Measurements from ENCODE around the gene MTAP. TPM values are rescaled to one million over a fixed set of nuclear protein-coding genes. Genes with fewer than 3 reads are reported as not detected.

The MTAP gene
- total and polyA plus RNA-seq, 8 donors: 1.2 to 38.4 (median 13.4) TPM

DNA sequence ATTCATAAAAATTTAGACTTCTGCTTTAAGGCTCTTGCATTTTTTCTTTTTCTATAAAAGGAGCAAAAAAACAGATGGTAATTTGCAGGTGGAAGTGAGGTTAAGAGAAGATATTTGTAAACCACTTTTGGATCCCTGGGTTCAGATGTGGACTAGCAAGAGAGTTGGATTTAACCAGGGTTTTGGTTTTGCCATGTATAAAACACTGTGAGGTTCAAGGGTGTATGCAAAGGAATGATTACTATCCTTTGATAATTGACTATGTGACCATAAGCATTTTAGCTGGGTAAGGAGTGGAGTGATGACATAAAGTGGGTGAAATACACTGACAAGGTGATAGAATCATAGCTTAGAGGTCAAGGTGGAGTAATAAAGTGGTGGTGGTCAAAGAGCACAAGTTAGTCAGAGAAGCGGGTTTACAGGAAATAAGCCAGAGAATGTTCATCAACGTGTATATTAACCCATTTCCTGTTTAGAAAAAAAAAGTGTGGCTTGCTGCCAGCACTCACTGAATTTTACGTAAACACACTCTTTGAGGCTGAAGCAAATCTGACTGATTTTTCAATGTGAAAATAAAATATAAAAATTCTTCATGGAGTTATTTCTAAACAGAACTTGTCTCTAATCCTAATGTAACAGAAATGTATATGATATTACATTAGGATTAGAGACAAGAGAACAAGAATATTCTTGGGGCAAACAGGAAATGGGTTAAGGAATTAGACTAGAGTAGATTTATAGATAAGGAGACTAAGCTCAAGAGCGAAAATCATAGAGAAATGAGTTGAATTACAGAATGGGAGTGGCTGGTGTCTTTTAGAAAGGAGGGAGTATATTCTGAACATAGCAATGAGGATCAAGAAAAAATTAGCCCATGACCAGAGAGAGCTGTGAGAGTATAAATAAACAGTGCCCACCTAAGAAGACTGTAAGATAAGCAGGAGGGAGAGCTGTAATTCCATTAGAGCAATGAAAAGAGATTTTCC lies 117.2 kb downstream of the MTAP start:
- DNase-seq: peak in 1 of 2 donors; percentile 70
- no peaks in the 10 kb centered on the region for H3K27me3 ChIP-seq
- peaks cover 0 to 12% (median 0%) of the 10 kb centered on the region in 4 donors for H3K4me1 ChIP-seq
- 6 to 12% (median 11%) methylated on average over 4 of the region's 4 CpGs for WGBS, 5 donors
- H3K9me3 ChIP-seq: peaks cover 0 to 19% (median 2%) of the 10 kb centered on the region in 4 donors
- intact Hi-C loops (cut with DNase I; ENCODE audit: low total_unique reads): no loop called here
- H3K36me3 ChIP-seq: no peaks in the 10 kb centered on the region
- H3K27ac ChIP-seq: peak overlapping the region in 1 of 5 donors; percentile 2
- no peak overlapping the region for H3K4me3 ChIP-seq
- no peak for TF ChIP-seq POLR2AphosphoS5 (IDR thresholded peaks at IDR 0.05)
- no peak for TF ChIP-seq EP300 (IDR thresholded peaks at IDR 0.05)
- TF ChIP-seq, protein P1, sequence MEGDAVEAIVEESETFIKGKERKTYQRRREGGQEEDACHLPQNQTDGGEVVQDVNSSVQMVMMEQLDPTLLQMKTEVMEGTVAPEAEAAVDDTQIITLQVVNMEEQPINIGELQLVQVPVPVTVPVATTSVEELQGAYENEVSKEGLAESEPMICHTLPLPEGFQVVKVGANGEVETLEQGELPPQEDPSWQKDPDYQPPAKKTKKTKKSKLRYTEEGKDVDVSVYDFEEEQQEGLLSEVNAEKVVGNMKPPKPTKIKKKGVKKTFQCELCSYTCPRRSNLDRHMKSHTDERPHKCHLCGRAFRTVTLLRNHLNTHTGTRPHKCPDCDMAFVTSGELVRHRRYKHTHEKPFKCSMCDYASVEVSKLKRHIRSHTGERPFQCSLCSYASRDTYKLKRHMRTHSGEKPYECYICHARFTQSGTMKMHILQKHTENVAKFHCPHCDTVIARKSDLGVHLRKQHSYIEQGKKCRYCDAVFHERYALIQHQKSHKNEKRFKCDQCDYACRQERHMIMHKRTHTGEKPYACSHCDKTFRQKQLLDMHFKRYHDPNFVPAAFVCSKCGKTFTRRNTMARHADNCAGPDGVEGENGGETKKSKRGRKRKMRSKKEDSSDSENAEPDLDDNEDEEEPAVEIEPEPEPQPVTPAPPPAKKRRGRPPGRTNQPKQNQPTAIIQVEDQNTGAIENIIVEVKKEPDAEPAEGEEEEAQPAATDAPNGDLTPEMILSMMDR (IDR thresholded peaks at IDR 0.05): no peak
- no peak for TF ChIP-seq POLR2A (IDR thresholded peaks at IDR 0.05)

DNA sequence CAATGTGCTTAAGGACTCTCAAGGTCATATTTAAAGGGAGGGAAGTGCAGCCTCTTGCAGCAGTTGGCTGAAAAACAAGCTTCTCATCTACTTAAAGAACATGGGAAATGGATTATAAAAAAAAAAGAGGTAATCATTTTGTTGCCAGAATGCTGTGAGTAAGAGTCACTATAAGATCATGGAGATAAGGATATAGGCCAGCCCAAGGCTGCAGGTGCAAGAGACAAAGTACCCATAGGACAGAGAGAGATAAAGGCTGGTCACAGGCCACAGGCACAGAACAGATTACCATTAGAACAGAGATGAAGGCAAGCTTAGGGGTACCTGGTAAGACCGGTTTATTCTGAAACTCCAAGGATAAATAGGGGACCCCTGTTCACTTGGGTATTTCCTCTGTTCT lies 121.3 kb downstream of the MTAP start:
- intact Hi-C loops (cut with DNase I; ENCODE audit: low total_unique reads): no loop called here
- 96 to 100% (median 100%) methylated on average over 1 of the region's 1 CpG for WGBS, 5 donors
- Histone ChIP-seq H3K9me3 (no peaks in the 10 kb centered on the region), H3K4me1 (peaks cover 0 to 12% (median 0%) of the 10 kb centered on the region in 4 donors), H3K27ac (no peak overlapping the region), H3K36me3 (no peaks in the 10 kb centered on the region), H3K4me3 (no peak overlapping the region), H3K27me3 (no peaks in the 10 kb centered on the region)
- no peak for TF ChIP-seq POLR2AphosphoS5 (IDR thresholded peaks at IDR 0.05)
- no peak for TF ChIP-seq POLR2A (IDR thresholded peaks at IDR 0.05)
- TF ChIP-seq, protein P1 (IDR thresholded peaks at IDR 0.05): no peak
- TF ChIP-seq EP300 (IDR thresholded peaks at IDR 0.05): no peak
- DNase-seq: no peak

DNA sequence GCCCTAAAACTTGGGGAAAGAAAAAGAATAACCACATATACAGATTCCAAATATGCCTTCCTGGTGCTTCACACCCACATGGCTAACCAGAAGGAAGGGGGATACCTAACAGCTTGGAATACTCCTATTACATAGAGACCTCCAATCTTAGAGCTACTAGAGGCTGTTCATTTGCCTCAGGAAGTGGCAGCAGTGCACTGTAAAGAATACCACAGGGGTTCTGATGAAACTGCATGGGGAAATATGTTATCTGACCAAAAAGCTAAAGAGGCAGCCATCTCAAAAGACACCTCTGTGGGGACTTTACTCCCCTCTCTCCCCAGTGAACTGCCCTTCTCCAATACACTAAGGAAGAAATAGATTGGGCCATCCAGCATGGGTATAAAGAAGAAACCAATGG lies 125.3 kb downstream of the MTAP start:
- intact Hi-C loops (cut with DNase I; ENCODE audit: low total_unique reads): no loop called here
- TF ChIP-seq EP300 (IDR thresholded peaks at IDR 0.05) (no peak), POLR2AphosphoS5 (IDR thresholded peaks at IDR 0.05) (no peak), POLR2A (IDR thresholded peaks at IDR 0.05) (no peak)
- TF ChIP-seq, protein P1 (IDR thresholded peaks at IDR 0.05): no peak
- no peak for DNase-seq

DNA sequence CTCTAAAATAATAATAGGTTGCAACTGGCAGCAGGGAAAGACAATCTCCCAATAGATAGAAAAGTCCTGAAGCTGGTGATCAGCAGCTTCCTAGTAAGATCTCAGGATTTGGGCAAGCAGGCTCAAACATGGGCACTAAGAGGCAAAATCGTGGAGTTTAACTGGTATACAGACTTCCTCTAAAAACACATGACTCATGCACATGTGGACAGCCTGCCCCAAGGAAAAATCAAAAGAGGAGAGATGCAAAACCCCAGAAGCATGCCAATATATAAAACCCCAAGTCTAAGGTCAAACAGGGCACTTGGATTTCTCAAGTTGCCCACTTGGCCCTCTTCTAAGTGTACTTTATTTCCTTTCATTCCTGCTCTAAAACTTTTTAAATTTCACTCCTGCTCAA lies 129.0 kb downstream of the MTAP start:
- Histone ChIP-seq H3K27me3 (no peaks in the 10 kb centered on the region), H3K4me3 (no peak overlapping the region), H3K9me3 (no peaks in the 10 kb centered on the region), H3K27ac (no peak overlapping the region), H3K4me1 (no peaks in the 10 kb centered on the region), H3K36me3 (peaks cover 0 to 13% (median 6%) of the 10 kb centered on the region in 4 donors)
- DNase-seq: no peak
- intact Hi-C loops (cut with DNase I; ENCODE audit: low total_unique reads): no loop called here
- TF ChIP-seq, protein P1 (IDR thresholded peaks at IDR 0.05): no peak
- TF ChIP-seq POLR2AphosphoS5 (IDR thresholded peaks at IDR 0.05): no peak
- TF ChIP-seq POLR2A (IDR thresholded peaks at IDR 0.05): no peak
- no peak for TF ChIP-seq EP300 (IDR thresholded peaks at IDR 0.05)
- WGBS, 5 donors: 68 to 86% (median 76%) methylated on average over 1 of the region's 1 CpG

More for the DNA sequence above, 125.3 kb downstream of the MTAP start:
- no peaks in the 10 kb centered on the region for H3K4me1 ChIP-seq
- peaks cover 0 to 13% (median 6%) of the 10 kb centered on the region in 4 donors for H3K36me3 ChIP-seq
- no peak overlapping the region for H3K4me3 ChIP-seq
- no peaks in the 10 kb centered on the region for H3K9me3 ChIP-seq
- H3K27me3 ChIP-seq: no peaks in the 10 kb centered on the region
- no peak overlapping the region for H3K27ac ChIP-seq

Data from stomach (tissue), 9 donors.